Gastroesophageal sphincter (tissue), 4 donors: ENCODE data around the gene CSHL1. TPM values are rescaled to one million over a fixed set of nuclear protein-coding genes. Genes with fewer than 3 reads are reported as not detected.

Experiments used
- ATAC-seq: fragments of 150-250 bp; one replicate; pipeline ENCODE4 v1.9.1; 2016; ENCODE audit warnings: mild to moderate bottlenecking, moderate library complexity
- H3K27ac ChIP-seq, 4 donors: fragments of 200-600 bp; sonication (generic) in 3 of 4; 1 replicate in 3 of 4; 2 replicates in 1 of 4; pipeline ENCODE4 v1.5.1; 2016 to 2019
- H3K27me3 ChIP-seq: fragments of 200-600 bp; sonication (generic); one replicate; pipeline ENCODE4 v1.5.1; 2019
- H3K36me3 ChIP-seq, 2 donors: fragments of 200-600 bp; sonication (generic); one replicate each; pipeline ENCODE4 v1.5.1; 2019; ENCODE audit warnings: control low read depth in 1 of 2
- H3K4me1 ChIP-seq, 3 donors: fragments of 200-600 bp; sonication (generic); 1 replicate in 2 of 3; 2 replicates in 1 of 3; pipeline ENCODE4 v1.5.1; 2016 to 2019; ENCODE audit warnings: control low read depth in 2 of 3
- H3K4me3 ChIP-seq, 2 donors: fragments of 200-600 bp; sonication (generic); one replicate each; pipeline ENCODE4 v1.5.1; 2019; ENCODE audit warnings: mild to moderate bottlenecking in 1 of 2, moderate library complexity in 1 of 2
- H3K9me3 ChIP-seq, 3 donors: fragments of 200-600 bp; sonication (generic); one replicate each; pipeline ENCODE4 v1.5.1; 2017 to 2019; ENCODE audit warnings: control low read depth in 2 of 3
- EP300 ChIP-seq: sonication (generic); formaldehyde crosslinking; IDR thresholded peaks from one replicate; pipeline ENCODE4 v1.6.1; 2017; ENCODE audit warnings: antibody characterized with exemption, mild to moderate bottlenecking
- POLR2A ChIP-seq, 2 donors: fragments of 450-650 bp; IDR thresholded peaks; one replicate each; pipeline ENCODE4 v1.6.1; 2017; ENCODE audit warnings: antibody characterized with exemption in 2 of 2, mild to moderate bottlenecking in 2 of 2, moderate library complexity in 1 of 2
- POLR2AphosphoS5 ChIP-seq: sonication (generic); formaldehyde crosslinking; IDR thresholded peaks from one replicate; pipeline ENCODE4 v1.6.1; 2017; ENCODE audit warnings: antibody characterized with exemption
- WGBS, 2 donors: methylation state at CpG; one replicate each; pipeline ENCODE4 v1.1.5; 2018; ENCODE audit warnings: low coverage in 1 of 2; 5-methylcytosine and 5-hydroxymethylcytosine counted together
- total RNA-seq, 4 donors: library from RNA; depleted of rRNA; stranded (reverse); fragments of >200 nt; gene quantifications; one replicate each; pipeline ENCODE4 v1.1.0, GENCODE V29; 2016
- TF ChIP-seq, protein P1 (sequence below), 4 experiments: fragments of 200-600 bp in 2 of 4; fragments of 450-650 bp in 2 of 4; sonication (generic) in 1 of 4; IDR thresholded peaks; one replicate each; pipeline ENCODE4 v1.5.1; 2017 to 2019; ENCODE audit warnings: antibody characterized with exemption in 4 of 4, mild to moderate bottlenecking in 2 of 4, moderate library complexity in 2 of 4

The CSHL1 gene
- total RNA-seq, 4 donors from 2014 or later: not detected

DNA sequence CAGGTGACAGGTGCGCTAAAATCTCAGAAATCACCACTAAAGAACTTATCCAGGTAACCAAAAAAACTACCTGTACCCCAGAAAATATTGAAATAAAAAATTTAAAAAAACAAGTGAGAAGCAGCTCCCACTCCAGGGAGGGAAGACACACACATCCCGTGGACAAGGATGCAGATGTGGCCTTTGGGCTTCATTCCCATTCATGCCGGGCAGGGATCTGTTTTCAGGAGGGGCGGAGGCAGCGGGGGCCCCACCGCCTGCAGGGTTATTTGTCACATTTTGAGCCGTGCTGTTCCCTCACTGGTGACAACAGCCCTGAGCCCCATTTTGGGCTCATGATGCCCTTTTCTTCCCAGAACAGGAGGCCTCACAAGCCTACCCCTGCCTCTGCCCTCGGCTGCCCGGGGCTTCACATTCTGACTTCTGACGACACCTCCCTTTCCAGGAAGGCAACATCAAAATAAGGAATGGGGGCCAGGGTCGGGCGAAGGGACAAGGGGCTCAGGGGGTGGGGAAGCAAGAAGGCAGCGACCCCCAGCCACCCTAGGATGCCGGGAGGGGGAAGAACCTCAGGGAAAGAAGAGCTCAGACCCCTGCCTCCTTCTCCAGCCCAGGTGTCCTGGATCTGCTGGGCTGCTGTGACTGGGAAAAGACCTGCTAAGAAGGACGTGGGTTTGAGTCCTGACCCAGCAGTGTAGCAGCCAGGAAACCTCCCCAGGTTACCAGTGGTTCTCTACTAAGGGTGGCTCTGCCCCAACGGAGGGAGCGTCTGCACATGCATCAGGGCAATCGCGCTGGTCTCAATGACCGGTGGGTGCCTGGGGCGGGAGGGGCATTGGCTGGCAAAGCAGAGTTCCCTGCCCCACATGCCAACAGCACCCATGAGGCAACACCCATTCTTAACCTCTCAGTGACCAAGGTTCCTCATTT is 23.4 kb upstream of the CSHL1 start:
- no peak for TF ChIP-seq POLR2A (IDR thresholded peaks at IDR 0.05)
- TF ChIP-seq, protein P1, sequence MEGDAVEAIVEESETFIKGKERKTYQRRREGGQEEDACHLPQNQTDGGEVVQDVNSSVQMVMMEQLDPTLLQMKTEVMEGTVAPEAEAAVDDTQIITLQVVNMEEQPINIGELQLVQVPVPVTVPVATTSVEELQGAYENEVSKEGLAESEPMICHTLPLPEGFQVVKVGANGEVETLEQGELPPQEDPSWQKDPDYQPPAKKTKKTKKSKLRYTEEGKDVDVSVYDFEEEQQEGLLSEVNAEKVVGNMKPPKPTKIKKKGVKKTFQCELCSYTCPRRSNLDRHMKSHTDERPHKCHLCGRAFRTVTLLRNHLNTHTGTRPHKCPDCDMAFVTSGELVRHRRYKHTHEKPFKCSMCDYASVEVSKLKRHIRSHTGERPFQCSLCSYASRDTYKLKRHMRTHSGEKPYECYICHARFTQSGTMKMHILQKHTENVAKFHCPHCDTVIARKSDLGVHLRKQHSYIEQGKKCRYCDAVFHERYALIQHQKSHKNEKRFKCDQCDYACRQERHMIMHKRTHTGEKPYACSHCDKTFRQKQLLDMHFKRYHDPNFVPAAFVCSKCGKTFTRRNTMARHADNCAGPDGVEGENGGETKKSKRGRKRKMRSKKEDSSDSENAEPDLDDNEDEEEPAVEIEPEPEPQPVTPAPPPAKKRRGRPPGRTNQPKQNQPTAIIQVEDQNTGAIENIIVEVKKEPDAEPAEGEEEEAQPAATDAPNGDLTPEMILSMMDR (IDR thresholded peaks at IDR 0.05): no peak
- no peak for TF ChIP-seq POLR2AphosphoS5
- no peak for TF ChIP-seq EP300
- Histone ChIP-seq H3K27ac (no peak overlapping the region), H3K27me3 (peaks cover 17% of the 10 kb centered on the region), H3K36me3 (no peaks in the 10 kb centered on the region), H3K4me1 (peaks cover 0 to 17% (median 4%) of the 10 kb centered on the region in 3 donors), H3K9me3 (no peaks in the 10 kb centered on the region), H3K4me3 (no peak overlapping the region)
- ATAC-seq: no peak
- WGBS, 2 donors: 54 to 84% methylated on average over 7 of the region's 21 CpGs

DNA sequence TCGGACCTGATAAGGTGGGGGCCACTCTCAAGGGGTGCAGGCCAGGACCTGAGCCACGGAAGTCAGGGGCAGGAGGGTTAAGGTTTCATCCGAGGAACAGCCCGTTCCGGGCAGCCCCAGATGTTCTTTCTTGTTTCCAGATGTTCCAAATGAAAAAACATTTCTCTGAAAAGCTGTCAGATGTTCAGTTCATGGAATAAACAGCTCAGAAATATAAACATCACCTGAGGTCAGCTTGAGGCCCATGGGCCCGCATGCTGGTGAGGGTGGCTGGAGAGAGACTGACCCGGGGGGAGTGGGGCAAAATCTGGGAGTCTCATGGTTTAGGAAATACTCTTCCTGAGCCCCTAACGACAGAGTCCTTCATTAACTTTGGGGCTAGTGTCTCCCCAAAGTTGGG is 22.5 kb upstream of the CSHL1 start:
- no peak overlapping the region for H3K4me3 ChIP-seq
- TF ChIP-seq EP300 (no peak), POLR2A (IDR thresholded peaks at IDR 0.05) (no peak)
- H3K27me3 ChIP-seq: peaks cover 17% of the 10 kb centered on the region
- 52 to 67% methylated on average over 5 of the region's 8 CpGs for WGBS, 2 donors
- no peak for ATAC-seq
- no peaks in the 10 kb centered on the region for H3K36me3 ChIP-seq
- no peak overlapping the region for H3K27ac ChIP-seq
- no peaks in the 10 kb centered on the region for H3K9me3 ChIP-seq
- peaks cover 0 to 17% (median 4%) of the 10 kb centered on the region in 3 donors for H3K4me1 ChIP-seq

DNA sequence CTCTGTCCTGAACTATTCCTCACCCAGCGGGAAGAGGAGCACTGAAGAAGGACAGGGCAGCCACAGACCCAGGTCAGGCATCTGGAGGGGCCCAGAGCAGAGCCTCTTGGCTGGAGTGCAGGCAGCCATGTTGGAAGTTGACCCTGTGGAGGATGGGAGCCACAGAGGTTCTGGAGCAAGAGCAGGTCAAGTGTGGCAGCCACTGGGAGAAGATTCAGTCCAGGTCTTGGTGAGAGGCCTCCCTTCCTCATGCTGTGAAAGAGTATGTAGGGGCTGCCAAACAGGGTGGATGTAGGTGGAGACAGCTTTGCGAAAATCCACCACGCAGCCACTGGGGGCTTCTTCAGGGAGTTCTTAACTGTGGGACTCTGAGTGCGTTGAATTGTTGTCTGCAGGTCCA is 21.7 kb upstream of the CSHL1 start:
- no peak overlapping the region for H3K4me3 ChIP-seq
- peaks cover 0 to 17% (median 4%) of the 10 kb centered on the region in 3 donors for H3K4me1 ChIP-seq
- WGBS, 2 donors: 90% methylated on average over 2 of the region's 4 CpGs; no CpG with 5 or more reads in 1 of the 2 donors
- no peaks in the 10 kb centered on the region for H3K36me3 ChIP-seq
- H3K27me3 ChIP-seq: peaks cover 17% of the 10 kb centered on the region
- H3K9me3 ChIP-seq: no peaks in the 10 kb centered on the region
- no peak for ATAC-seq
- TF ChIP-seq, protein P1 (IDR thresholded peaks at IDR 0.05): no peak
- TF ChIP-seq EP300 (no peak), POLR2A (IDR thresholded peaks at IDR 0.05) (no peak), POLR2AphosphoS5 (no peak)
- H3K27ac ChIP-seq: no peak overlapping the region

DNA sequence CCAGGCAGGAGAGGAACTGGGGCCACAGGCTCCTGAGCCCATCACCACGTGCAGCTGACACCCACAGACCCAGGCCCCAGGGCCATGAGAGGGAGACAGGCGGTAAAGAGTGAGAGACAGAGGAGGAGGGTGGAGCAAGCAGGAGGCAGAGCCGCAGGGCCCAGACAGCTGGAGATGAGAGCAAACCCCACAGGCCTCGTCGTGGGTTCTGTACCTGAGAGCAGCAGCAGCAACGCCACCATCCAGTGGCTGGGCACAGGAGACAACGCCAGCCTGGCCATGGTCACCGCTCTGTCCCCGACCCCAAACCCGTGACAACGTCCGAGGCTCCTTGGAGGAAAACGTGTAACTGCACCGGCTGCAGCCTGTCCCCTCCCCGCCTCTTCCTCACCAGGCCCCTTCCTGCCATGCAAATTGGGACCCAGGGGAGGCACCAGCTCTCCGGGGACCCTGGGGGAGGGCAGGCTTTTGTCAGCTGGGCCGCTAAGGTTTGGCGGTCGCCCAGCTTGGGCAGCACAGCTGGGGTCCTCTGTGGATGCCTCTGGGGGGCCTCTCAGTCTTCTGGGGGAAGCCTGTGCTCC is 21.0 kb upstream of the CSHL1 start, which contains the start of gene CD79B:
Gene CD79B, minus strand, starts transcription at position 351 of the 581 bp plus-strand sequence. Its CDS starts 70 bp downstream, at position 281.
- H3K9me3 ChIP-seq: no peaks in the 10 kb centered on the region
- peak within 1 kb of the TSS in 1 of 2 donors; percentile 16 for H3K4me3 ChIP-seq
- WGBS, 2 donors: 20% methylated on average over 1 of the region's 19 CpGs; no CpG with 5 or more reads in 1 of the 2 donors
- no peaks in the 10 kb centered on the region for H3K36me3 ChIP-seq
- peak within 1 kb of the TSS in 3 of 4 donors; percentile 53 to 72 (median 54) for H3K27ac ChIP-seq
- H3K27me3 ChIP-seq: peaks cover 17% of the 10 kb centered on the region
- peaks cover 0 to 17% (median 4%) of the 10 kb centered on the region in 3 donors for H3K4me1 ChIP-seq
- ATAC-seq: no peak
- no peak for TF ChIP-seq POLR2A (IDR thresholded peaks at IDR 0.05)
- TF ChIP-seq POLR2AphosphoS5: no peak
- no peak for TF ChIP-seq EP300

DNA sequence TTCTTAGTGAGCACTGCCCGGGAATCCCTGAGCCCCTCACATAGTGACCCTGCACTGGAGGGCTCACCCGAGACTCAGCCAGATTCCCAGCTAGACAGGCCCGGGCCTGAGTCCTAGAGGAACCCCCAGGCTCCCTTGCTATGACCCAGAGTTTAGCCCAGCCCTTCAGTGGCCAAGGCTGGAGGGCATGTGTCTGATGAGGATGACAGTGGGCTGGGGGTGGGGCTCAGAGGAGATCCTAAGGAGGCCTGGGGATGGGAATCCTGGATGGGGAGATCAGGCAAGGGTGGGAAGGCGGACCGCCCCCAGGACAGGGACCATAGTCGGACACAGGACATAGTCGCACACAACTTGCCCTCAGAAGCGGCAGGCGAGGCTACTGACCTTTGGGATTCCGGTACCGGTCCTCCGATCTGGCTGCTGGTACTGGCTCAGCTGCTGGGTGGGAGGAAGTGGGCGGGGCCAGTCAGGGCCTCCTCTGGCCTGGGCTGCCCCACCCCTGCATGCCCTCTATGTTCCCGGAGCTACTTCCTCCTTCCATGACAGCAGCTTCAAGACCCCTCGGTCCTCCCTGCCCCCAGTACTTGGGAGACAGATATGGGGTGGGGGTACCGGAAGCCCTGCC is 20.0 kb upstream of the CSHL1 start:
- no peaks in the 10 kb centered on the region for H3K9me3 ChIP-seq
- peaks cover 17% of the 10 kb centered on the region for H3K27me3 ChIP-seq
- H3K4me3 ChIP-seq: peak overlapping the region in 1 of 2 donors; percentile 16
- ATAC-seq: peak; percentile 76
- peak overlapping the region in 3 of 4 donors; percentile 54 to 72 (median 54) for H3K27ac ChIP-seq
- peaks cover 0 to 17% (median 4%) of the 10 kb centered on the region in 3 donors for H3K4me1 ChIP-seq
- H3K36me3 ChIP-seq: no peaks in the 10 kb centered on the region
- no peak for TF ChIP-seq POLR2A (IDR thresholded peaks at IDR 0.05)
- 80% methylated on average over 8 of the region's 16 CpGs; no CpG with 5 or more reads in 1 of the 2 donors for WGBS, 2 donors
